Activated CD4-positive, alpha-beta T cell treated with anti-CD3 and anti-CD28 coated beads for 24 hours (primary cell): ENCODE data around the gene INO80E.
"Not testable (repeated sequence)": the region's sequence is repeated elsewhere in the genome, so short reads cannot be mapped to it uniquely, and the experiment has no call there.

ENCODE experiments used
- DNase-seq, 2 donors: peaks; one replicate each; pipeline ENCODE4 v3.0.0-alpha.2; 2020; ENCODE audit warnings: low read depth in 2 of 2

INO80E gene

DNA sequence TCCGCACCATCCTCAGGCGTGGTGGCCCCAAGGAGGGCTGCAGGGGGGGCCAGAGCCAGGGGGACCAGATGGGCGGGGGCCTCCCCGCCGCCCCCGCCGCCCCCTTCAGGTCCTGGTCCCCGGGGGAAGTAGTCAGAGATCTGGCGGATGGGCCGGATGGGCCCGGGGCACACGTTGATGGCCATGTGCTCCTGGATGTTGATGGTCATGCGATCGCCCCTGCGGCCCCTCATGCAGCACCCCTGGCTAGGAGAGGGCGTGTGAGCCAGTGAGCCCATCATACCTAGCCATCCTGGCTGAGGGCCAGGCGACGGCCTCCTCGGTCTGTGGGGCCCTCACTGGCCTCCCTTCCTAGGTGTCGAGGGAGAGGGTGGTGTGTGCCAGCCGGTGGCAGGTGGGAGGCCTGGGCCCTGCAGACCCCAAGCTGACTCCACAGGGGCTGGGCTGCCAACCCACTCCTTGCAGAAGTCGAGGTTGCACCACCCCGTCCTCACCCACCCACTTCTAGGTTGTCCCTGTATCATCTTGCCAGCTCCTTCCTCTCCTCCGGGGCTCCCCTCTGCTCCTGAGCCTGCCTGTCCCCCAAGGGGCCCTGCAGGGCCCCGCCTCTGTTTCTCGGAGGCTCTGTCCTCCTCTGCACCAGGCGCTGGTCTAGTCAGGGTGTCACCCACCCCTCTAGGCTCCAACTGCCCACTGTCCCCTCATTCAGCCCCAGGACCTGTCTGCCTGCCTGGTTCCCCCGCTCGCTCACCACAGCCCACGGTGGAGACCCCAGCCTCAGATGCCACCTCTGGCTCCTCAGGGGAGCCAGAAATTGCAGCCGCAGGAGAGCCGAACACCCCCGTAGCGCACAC, 14.2 kb downstream of the INO80E start:
- no peak for DNase-seq

DNA sequence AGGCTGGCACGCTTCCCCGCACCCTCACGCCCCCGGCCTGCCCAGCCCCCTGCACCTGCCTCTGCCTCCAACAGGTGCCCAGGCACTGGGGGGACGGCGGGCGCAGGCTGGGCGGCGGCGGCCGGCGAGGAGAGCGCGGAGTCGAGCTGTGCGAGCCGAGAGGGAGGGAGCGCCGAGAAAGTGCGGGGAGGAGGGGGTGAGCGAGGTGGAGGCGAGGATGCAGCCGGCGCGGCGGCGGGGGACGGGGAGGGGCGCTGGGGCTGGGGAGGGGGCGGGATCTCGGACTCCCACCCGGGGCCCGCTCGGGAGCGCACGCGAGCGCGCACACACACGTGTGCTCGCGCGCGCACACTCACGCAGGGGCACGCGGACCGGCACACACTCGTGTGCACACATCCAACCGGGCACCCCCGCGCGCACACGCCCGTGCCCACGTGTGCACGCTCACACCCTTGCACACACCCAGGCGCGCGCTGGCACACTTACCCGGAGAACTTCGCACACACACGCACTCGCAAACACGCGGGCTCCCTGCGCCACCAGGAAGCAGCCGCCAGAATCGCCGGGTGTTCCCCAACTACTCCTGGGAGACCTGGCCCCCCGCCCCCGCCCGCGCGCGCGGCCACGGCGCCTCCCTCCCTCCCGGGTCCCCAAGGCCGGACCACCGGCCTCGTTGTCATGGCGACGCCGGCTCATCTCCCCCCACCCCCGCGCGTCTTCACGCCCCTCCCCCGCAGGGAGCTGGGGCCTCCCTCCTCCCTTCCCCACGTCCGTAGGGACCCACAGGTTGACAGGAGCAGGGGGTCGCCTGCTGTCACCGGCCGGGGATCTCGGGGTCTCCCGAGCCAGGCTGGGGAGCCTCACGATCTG, 15.0 kb downstream of the INO80E start, which contains the start of gene DOC2A:
Gene DOC2A (minus strand): TSS at position 184 of the 870 bp plus-strand sequence. CDS start 805 bp downstream, outside the sequence.
- DNase-seq, result no peak

DNA sequence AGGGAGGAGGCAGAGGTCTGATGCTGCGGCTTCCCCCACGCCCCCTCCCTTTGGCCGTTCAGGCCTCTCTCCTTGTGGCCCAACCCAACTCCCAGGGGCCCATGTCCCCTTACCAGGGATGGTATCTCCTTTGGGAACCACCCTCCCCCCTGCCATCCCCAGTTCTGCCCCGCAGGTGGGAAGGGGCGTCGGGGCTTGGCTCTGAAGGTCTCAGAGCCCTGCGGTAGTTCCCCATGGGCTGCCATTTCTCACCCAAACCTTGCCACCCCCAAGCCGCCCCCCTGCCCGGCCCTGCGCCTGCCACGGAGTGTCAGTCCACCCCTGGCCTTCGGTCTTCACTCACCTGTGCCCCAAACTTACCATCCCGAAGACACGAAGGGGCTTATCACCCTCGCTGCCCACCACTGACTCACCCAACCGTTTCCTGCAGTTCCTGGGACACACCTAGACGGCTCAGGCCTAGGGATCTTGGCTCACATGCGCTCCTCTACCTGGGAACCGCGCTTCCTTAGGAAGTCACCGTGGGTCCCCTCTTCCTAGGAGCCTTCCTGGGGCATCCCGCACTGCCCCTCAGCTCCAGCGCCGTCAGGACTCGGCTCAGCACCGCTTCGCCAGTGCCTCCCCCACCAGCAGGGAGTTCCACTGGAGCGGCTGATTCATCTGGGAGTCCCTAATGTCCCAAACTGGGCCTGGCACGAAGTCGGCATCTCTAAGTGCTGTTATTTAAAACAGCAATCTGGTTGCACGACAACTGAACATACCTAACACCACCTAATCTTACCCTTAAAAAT, 15.9 kb downstream of the INO80E start:
- no peak for DNase-seq

DNA sequence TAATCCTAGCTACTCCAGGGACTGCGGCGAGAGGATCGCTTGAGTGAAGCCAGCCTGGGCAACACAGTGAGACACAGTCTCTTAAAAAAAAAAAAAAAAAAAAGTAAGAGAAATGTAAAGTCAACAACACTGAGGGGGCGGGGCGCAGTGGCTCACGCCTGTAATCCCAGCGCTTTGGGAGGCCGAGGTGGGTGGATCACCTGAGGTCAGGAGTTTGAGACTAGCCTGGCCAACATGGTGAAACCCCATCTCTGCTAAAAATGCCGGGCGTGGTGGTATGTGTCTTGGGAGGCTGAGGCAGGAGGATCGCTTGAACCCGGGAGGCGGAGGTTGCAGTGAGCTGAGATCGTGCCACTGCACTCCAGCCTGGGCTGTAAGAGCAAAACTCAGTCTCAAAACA, 16.6 kb downstream of the INO80E start:
- DNase-seq, result not testable (repeated sequence)

DNA sequence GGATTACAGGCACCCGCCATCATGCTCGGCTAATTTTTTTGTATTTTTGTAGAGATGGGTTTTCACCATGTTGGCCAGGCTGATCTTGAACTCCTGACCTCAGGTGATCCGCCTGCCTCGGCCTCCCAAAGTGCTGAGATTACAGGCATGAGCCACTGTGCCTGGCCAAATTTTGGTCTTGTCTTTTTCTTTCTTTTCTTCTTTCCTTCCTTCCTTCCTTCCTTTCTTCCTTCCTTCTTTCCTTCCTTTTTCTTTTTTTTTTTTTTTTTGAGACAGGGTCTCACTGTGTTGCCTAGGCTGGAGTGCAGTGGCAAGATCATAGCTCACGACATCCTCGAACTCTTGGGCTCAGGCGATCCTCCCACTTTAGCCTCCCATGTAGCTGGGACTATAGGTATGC, 19.4 kb downstream of the INO80E start:
- DNase-seq, result not testable (repeated sequence)

DNA sequence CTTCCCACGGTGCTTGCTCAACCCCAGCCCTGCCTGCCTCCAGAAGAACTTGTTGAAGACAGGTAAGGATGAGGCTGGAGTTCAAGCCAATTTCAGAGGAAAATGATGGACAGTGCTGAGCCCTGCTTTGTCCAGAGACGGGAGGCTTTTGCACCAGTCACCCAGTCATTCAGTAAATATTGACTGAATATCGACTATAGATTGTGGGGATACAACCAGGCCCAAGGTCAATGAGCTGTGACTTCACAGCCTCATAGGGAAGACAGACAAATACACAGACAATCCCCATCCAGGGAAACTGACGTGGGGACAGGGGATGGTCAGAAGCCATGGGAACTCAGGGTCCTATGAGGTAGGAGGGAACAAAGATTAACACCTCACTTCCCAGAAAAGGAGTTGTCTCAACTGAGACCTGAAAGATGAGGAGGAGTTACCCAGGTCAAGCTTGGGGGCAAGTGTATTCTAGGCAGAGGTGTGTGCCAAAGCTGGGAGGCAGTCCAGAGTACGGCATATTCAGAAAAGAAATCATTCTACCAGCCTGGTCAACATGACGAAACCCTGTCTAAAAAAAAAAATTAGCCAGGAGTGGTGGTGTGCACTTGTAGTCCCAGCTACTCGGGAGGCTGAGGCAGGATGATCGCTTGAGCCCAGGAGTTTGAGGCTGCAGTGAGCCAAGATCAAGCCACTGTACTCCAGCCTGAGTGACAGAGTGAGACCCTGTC, 20.7 kb downstream of the INO80E start:
- no peak for DNase-seq

DNA sequence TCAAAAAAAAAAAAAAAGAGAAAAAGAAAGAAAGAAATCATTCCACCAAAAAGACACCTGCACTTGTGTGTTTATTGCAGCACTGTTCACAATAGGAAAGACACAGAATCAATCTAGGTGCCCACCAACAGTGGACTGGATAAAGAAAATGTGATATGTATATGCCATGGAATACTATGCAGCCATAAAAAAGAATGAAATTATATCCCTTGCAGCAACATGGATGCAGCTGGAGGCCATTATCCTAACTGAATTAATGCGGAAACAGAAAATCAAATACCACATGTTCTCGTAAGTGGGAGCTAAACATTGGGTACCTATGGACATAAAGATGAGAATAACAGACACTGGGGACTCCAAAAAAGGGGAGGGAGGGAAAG, 21.2 kb downstream of the INO80E start:
- DNase-seq, result no peak

DNA sequence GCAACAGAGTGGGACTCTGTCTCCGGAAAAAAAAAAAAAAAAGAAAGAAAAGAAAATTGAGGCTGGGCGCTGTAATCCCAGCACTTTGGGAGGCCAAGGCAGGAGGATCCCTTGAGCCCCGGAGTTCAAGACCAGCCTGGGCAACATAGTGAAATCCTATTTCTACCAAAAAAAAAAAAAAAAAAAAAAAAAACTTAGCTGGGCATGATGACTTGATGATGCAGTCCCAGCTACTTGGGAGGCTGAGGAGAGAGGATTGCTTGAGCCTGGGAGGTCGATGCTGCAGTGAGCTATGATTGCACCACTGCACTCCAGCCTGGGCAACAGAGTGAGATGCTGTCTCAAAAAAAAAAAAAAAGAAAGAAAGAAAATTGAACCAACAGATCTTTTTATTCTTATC, 21.9 kb downstream of the INO80E start:
- DNase-seq, result not testable (repeated sequence)

DNA sequence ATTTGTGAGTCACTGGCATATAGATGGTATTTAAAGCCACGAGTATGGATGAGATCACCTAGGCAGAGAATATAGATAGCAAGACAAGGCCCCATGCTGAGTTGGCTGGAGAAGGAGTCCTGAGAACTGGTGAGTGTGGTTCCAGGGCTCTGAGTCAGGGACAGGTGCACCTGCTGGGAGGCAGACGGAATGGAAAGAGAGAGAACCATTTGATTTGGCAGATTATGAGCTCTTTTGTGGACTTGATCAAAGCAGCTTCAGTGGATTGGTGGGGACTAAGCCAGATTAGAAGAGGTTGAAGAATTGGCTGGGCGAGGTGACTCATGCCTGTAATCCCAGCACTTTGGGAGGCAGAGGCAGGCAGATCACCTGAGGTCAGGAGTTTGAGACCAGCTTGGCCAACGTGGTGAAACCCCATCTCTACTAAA, 22.7 kb downstream of the INO80E start:
- no peak for DNase-seq

DNA sequence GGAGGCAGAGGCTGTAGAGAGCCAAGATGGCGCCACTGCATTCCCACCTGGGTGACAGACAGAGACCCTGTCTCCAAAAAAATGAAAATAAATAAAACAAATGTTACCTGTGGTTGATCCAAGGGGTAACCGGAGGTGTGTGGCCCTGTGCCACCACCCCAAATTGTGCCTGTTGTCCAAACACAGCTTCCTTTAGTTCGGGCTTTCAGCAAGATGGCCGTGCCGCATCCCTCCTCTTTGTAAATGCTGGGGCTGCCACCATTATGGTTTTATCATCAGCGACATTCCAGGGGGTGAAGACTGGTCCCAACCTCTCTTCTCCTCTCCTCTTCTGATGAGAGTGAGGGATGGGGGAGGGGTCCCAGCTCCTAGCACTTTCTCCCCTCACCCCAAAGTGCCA, 26.8 kb downstream of the INO80E start, which contains the start of gene C16orf92:
Gene C16orf92 (plus strand): TSS at position 312 of the 400 bp plus-strand sequence. CDS start 143 bp downstream, outside the sequence.
- no peak for DNase-seq

DNA sequence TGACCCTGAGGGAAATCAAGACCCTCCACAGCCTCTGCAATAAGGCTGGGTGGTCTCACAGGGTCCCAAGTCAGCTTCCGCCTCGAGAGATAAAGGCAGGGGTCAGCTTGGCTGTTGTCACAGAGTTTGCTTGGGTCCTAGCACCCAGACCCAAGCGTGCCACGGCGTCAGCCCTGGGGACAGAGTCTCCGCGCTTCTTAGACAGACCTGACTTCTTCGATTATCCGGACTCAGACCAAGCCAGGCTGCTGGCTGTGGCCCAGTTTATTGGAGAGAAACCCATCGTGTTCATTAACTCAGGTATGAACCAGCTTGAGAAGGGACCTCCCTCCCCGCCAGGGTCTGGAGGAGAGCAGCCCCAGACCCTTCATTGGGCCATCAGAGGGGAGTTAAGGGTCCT, 27.5 kb downstream of the INO80E start:
- DNase-seq, result no peak

DNA sequence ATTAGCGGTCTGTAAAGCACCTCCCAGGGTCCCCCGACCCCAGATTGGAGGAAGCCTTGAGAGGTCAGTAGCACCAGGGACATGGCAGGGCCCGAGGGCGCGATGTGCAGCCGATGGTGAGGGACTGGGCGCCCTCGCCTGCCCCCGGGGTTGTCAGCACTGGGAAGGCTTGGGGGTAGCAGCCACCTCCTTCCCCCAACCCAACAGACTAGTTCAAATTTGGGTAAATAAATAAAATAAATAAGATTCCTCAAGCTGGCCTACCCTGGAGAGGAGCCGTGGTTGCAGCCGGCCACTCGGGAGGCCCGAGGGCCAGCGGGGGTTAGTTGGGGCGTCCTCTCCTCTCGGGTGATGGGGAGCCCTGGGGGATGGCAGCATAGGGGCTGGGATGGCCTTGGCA, 28.4 kb downstream of the INO80E start:
- no peak for DNase-seq

DNA sequence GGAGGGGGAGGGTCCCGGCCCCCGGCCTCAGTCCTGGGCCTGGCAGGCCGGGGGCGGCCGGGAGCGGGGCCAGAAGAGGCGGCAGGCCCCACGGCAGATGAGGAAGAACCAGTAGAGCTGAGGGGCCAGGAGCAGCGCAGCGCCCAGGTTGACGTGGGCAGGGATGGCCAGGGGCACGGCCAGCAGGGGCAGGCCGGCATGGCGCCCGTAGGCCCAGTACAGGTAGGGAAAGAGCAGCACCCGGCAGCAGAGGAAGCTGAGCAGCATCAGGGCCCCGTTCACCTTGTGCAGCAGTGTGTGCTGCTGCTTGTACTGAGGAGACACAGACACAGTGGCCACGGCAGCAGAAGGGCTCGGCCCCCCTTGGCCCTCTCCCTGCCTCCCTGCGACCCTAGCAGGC, 29.1 kb downstream of the INO80E start:
- no peak for DNase-seq

DNA sequence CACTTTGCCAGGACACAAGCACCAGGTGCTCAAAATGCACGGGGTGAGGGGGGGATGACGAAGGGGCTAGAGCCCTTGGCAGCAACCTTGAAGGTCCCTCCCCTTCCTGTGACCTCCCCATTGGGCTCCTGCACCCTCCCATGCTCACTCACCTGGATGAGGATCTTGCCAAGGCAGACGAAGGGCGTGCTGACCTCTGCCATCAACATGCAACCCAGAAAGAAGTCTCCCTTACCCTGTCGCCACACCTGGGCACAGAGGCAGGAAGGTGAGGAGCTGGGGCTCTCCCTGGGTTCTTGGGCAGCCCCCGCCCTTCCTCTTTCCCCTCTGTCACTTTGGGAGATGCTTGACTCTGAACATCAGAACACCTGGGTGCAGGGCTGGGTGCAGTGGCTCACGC, 29.5 kb downstream of the INO80E start:
- DNase-seq, result no peak

DNA sequence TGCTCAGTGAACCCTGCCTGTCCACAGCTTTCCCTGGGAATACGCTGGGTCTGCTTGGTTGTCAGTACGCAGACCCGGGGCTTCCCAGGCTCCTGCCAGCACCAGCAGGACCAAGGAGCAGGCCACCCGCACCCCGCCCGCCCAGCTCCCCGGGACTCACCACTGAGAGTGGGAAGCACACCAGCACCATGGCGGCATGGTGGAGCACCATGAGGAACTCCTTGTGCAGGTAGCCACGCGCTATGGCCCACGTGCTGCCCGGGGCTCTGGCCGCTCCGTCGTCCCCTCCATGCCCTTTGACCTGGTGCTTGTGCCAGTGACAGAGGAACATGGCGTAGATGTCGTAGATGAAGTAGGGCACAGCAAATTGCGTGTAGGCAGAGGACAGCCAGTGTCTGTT, 30.4 kb downstream of the INO80E start:
- no peak for DNase-seq

DNA sequence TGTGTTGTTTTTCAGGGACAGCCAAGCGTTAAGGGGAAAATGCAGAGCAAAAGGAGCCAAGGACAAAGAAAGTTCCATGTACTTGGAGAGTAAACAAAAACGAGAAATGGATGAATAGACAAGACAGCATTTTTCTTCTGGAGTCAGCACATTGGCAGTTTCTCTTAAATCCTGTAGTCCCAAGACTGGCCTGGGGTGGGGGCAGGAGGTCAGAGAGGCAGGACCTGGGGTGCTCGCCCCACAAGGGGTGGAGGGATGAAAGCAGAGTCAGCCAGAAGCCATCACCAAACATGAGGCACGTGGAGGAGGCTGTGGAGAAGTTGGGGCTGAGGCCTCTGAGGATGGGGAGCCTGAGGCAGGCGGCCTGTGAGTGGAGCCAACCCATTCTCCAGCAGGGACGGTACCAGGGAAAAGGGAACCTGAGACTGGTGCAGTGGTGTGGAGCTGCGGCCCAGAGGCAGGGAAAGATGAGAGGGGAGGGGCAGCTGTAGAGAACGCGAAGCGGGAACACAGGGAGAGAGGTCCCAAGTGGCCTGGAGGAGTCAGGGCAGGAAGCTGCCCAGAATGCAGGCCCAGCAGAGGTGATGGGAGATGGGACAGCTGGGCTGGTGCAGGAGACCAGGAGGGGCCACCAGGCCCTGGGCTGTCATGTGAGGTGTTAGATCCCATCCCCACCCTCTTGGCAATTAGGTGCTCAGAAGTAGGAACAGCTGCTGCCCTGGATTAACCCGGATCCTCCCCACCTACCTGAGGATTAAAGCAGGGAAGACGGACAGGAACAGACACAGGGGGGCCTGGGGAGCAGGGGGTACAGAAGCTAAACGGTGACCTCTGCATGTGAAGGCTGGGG, 31.8 kb downstream of the INO80E start:
- no peak for DNase-seq

DNA sequence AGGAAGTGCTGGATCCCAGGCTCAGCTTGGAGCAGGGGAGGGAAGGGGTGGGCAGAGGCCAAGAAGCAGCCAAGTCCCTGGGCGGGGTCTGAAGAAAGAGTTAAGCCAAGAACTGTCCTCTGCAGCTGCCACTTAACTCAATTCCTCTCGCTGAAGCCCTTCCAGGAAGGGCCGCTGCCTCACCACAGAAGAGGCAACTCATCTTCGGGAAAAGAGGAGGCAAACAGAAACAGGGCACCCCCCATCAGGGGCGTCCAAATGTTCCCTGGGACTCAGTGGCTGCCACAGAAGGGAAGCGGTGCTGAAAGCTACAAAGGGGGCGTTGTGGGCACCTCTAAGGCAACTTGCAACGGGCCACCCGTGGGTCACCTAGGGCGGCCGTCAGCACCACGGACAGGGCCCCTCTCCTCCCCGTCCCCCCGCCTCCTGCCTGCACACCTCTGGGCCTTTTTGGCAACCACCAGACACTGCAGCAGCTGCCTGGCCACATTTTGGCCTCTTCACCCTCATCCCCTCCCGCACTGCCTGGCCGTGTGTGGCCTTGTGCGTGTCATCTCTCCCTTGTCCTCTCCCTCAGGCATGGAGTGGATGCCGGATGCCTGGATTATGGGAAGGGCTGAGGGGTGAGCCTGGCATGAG, 32.5 kb downstream of the INO80E start:
- no peak for DNase-seq

DNA sequence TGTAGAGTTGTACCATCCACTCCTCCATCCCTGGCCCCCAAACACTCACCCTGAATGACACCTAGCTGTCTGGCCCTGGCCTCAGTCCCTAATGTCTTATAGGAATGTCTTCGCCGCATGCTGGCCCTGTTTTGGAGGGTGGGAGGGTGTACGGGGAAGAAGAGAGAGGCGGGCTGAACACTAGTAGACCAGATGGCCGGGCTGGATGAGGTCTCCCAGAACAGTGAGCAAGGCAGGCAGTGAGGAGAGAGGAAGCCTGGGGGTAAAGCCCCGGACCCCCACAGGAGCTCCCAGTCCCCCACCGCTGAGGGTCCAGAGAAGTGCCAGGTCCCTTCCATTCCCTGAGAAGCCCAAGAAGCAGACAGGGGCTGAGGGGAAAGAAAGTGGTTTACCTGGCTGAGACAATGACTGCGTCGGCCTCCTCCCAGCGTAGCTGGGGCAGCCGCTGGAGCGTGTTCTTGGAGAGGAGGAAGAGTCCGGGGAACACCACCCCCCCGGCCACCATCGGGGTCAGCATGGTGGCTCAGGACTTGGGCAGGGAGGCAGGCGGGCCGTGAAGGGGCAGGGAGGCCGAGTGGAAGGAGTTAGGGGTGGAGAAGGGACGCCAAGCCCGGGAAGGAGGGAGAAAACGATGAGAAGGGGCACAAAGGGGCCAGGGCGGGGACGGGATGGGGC, 34.1 kb downstream of the INO80E start:
- no peak for DNase-seq

DNA sequence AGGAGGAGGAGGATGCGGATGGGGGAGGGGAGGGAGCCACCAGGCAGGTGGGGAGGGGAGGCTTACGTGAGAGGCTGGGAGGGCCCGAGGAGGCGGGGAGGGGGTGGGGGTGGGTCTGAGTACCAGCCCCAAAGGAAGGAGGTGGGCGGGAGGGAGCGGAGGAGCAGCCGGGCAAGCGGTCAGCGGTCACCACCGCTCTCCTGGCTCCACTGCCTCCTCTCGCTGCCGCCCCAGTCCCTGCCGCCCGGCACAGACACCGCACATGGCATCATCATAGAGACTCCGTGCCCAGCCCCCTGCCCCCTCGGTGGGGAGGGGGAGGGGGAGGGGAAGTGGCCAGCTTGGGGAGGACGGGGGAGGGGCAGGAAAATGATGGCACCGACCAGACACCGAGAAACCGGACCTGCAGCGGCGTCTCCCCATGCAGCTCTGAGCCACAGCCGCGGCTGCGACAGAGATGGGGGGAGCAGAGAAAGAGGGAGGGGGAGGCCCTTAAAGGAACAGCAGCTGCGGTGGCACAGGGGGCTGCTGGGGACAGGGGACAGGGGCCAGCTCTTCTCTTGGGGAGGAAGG, 34.9 kb downstream of the INO80E start, which contains the start of gene TLCD3B:
Gene TLCD3B (minus strand): TSS at position 431 of the 573 bp plus-strand sequence. CDS start 744 bp downstream, outside the sequence.
- DNase-seq, result no peak
